Measurements from ENCODE around the gene DMRTA2.

GRCh38 chr1:50447961-50448360, 24.7 kb upstream of the DMRTA2 start:
- TF ChIP-seq POLR2AphosphoS5 (IDR thresholded peaks at IDR 0.05; ENCODE audit: borderline replicate concordance, low read depth, low read length) (no peak), EZH2 (IDR thresholded peaks at IDR 0.05) (no peak), FOXP2 (optimal IDR thresholded peaks at IDR 0.05; ENCODE audit: control extremely low read depth, extremely low read length, insufficient read depth) (no peak)

Data from SK-N-MC (cell line).